GM19467 (cell line): ENCODE data around the gene KDM7A.
A peak's percentile ranks its signal among the peaks of the same experiment; 100 is the strongest.

ENCODE experiments used
- ATAC-seq: cut with Tn5 transposase; IDR thresholded peaks from one replicate; pipeline ENCODE4 v1.9.1; 2021; ENCODE audit warnings: mild to moderate bottlenecking, moderate library complexity; ENCODE audit not compliant: unreplicated experiment

Gene KDM7A

GRCh38 chr7:140057143-140057535 is 119.6 kb downstream of the KDM7A start:
- no peak for ATAC-seq

- ATAC-seq = no peak
Observed at GRCh38 chr7:140056431-140057142, 120.2 kb downstream of the KDM7A start.

- ATAC-seq = no peak
Observed at GRCh38 chr7:140055833-140056232, 121.0 kb downstream of the KDM7A start.

- ATAC-seq = no peak
Observed at GRCh38 chr7:140054751-140055150, 122.0 kb downstream of the KDM7A start.

GRCh38 chr7:140053812-140054539 is 122.8 kb downstream of the KDM7A start:
- ATAC-seq = peak; percentile 84

- ATAC-seq = no peak
Observed at GRCh38 chr7:140051820-140052219, 125.0 kb downstream of the KDM7A start.

- no peak for ATAC-seq
Observed at GRCh38 chr7:140050100-140050499, 126.7 kb downstream of the KDM7A start.

GRCh38 chr7:140049339-140050024 is 127.3 kb downstream of the KDM7A start:
- ATAC-seq = no peak

- no peak for ATAC-seq
Observed at GRCh38 chr7:140048989-140049338, 127.8 kb downstream of the KDM7A start.

- ATAC-seq = no peak
Observed at GRCh38 chr7:140048138-140048537, 128.6 kb downstream of the KDM7A start.

- ATAC-seq = no peak
Observed at GRCh38 chr7:140047197-140047596, 129.6 kb downstream of the KDM7A start.

- ATAC-seq = no peak
Observed at GRCh38 chr7:140045697-140046096, 131.1 kb downstream of the KDM7A start.

GRCh38 chr7:140044251-140044650 is 132.5 kb downstream of the KDM7A start:
- ATAC-seq = no peak

GRCh38 chr7:140042386-140042670 is 134.5 kb downstream of the KDM7A start:
- ATAC-seq = no peak

GRCh38 chr7:140041659-140042385 is 135.0 kb downstream of the KDM7A start:
- ATAC-seq = no peak

GRCh38 chr7:140039896-140040295 is 136.9 kb downstream of the KDM7A start:
- ATAC-seq = no peak

- no peak for ATAC-seq
Observed at GRCh38 chr7:140039066-140039465, 137.7 kb downstream of the KDM7A start.

GRCh38 chr7:140036224-140036962 is 140.4 kb downstream of the KDM7A start:
- no peak for ATAC-seq

GRCh38 chr7:140035400-140036223 is 141.2 kb downstream of the KDM7A start:
- ATAC-seq = no peak
